ENCODE measurements around the gene ROBO1. TPM values are rescaled to one million over a fixed set of nuclear protein-coding genes. Genes with fewer than 3 reads are reported as not detected.
A peak's percentile ranks its signal among the peaks of the same experiment; 100 is the strongest.

ROBO1 gene
- polyA plus RNA-seq, 1 donor (not counting 4 experiments of a cell fraction or from before 2014, with no cell fraction given): 27.1 TPM

GRCh38 chr3:78668302-78668701 lies 1099.5 kb downstream of the ROBO1 start:
- dilution Hi-C loops (cut with MboI; ENCODE audit: extremely low pct_ligation_motif_present, low sequenced_read_pairs): no loop called here
- Histone ChIP-seq H3K4me1 (ENCODE audit: control insufficient read depth, extremely low read depth, insufficient read depth, low read length) (peaks cover 24% of the 10 kb centered on the region), H3K9ac (ENCODE audit: control insufficient read depth, extremely low read depth, insufficient read depth, low read length) (no peak overlapping the region)

GRCh38 chr3:78666470-78666800 lies 1101.4 kb downstream of the ROBO1 start:
- FAIRE-seq: peak; percentile 96
- H3K9me1 ChIP-seq (ENCODE audit: control insufficient read depth, extremely low read depth, insufficient read depth, low read length): no peaks in the 10 kb centered on the region
- H3K79me2 ChIP-seq (ENCODE audit: control insufficient read depth, insufficient read depth, low read length): no peaks in the 10 kb centered on the region
- peak overlapping the region; percentile 72 for H3K4me2 ChIP-seq (ENCODE audit: control insufficient read depth, extremely low read depth, insufficient read depth, low read depth, low read length)
- TF ChIP-seq CTCF (optimal IDR thresholded peaks at IDR 0.05 in 1 of 3, IDR thresholded peaks at IDR 0.05 in 1 of 3, conservative IDR thresholded peaks at IDR 0.05 in 1 of 3; ENCODE audit: extremely low read depth in 1 of 3, insufficient read depth in 2 of 3, low read length in 3 of 3): no peak
- no peak for TF ChIP-seq EZH2 (IDR thresholded peaks at IDR 0.05; ENCODE audit: low read length)
- peak overlapping the region; percentile 48 for H3K9ac ChIP-seq (ENCODE audit: control insufficient read depth, extremely low read depth, insufficient read depth, low read length)
- no peaks in the 10 kb centered on the region for H3K9me3 ChIP-seq (ENCODE audit: control insufficient read depth, low read depth, low read length)
- H3K27me3 ChIP-seq (ENCODE audit: control insufficient read depth, extremely low read depth, insufficient read depth, low read length): no peaks in the 10 kb centered on the region
- H3K4me3 ChIP-seq (ENCODE audit: control insufficient read depth in 2 of 3, extremely low read depth in 1 of 3, insufficient read depth in 2 of 3, low read depth in 1 of 3, low read length in 3 of 3): peak overlapping the region in 1 of 3 experiments; percentile 15
- H4K20me1 ChIP-seq (ENCODE audit: control insufficient read depth, extremely low read depth, insufficient read depth, low read length): no peaks in the 10 kb centered on the region
- dilution Hi-C loops (cut with MboI; ENCODE audit: extremely low pct_ligation_motif_present, low sequenced_read_pairs): no loop called here
- H3K4me1 ChIP-seq (ENCODE audit: control insufficient read depth, extremely low read depth, insufficient read depth, low read length): peaks cover 24% of the 10 kb centered on the region
- peak overlapping the region; percentile 69 for H2AFZ ChIP-seq (ENCODE audit: control insufficient read depth, low read length)
- peak overlapping the region; percentile 63 for H3K27ac ChIP-seq (ENCODE audit: control insufficient read depth, insufficient read depth, low read length)
- H3K36me3 ChIP-seq (ENCODE audit: control insufficient read depth in 2 of 2, extremely low read depth in 1 of 2, insufficient read depth in 2 of 2, low read length in 2 of 2): no peaks in the 10 kb centered on the region
- DNase-seq (ENCODE audit: low read depth, low spot score): no peak

More at GRCh38 chr3:78668302-78668701, 1099.5 kb downstream of the ROBO1 start:
- no peaks in the 10 kb centered on the region for H3K27me3 ChIP-seq (ENCODE audit: control insufficient read depth, extremely low read depth, insufficient read depth, low read length)
- no peaks in the 10 kb centered on the region for H3K79me2 ChIP-seq (ENCODE audit: control insufficient read depth, insufficient read depth, low read length)
- TF ChIP-seq CTCF (optimal IDR thresholded peaks at IDR 0.05 in 1 of 3, IDR thresholded peaks at IDR 0.05 in 1 of 3, conservative IDR thresholded peaks at IDR 0.05 in 1 of 3; ENCODE audit: extremely low read depth in 1 of 3, insufficient read depth in 2 of 3, low read length in 3 of 3): no peak
- TF ChIP-seq EZH2 (IDR thresholded peaks at IDR 0.05; ENCODE audit: low read length): no peak
- H4K20me1 ChIP-seq (ENCODE audit: control insufficient read depth, extremely low read depth, insufficient read depth, low read length): no peaks in the 10 kb centered on the region
- no peak overlapping the region for H3K27ac ChIP-seq (ENCODE audit: control insufficient read depth, insufficient read depth, low read length)
- FAIRE-seq (peak; percentile 66), DNase-seq (ENCODE audit: low read depth, low spot score) (no peak)
- no peaks in the 10 kb centered on the region for H3K9me1 ChIP-seq (ENCODE audit: control insufficient read depth, extremely low read depth, insufficient read depth, low read length)
- no peaks in the 10 kb centered on the region for H3K36me3 ChIP-seq (ENCODE audit: control insufficient read depth in 2 of 2, extremely low read depth in 1 of 2, insufficient read depth in 2 of 2, low read length in 2 of 2)
- H3K4me2 ChIP-seq (ENCODE audit: control insufficient read depth, extremely low read depth, insufficient read depth, low read depth, low read length): no peak overlapping the region
- H2AFZ ChIP-seq (ENCODE audit: control insufficient read depth, low read length): no peak overlapping the region
- H3K4me3 ChIP-seq (ENCODE audit: control insufficient read depth in 2 of 3, extremely low read depth in 1 of 3, insufficient read depth in 2 of 3, low read depth in 1 of 3, low read length in 3 of 3): no peak overlapping the region
- H3K9me3 ChIP-seq (ENCODE audit: control insufficient read depth, low read depth, low read length): no peaks in the 10 kb centered on the region
